H9 (cell line): ENCODE measurements around the gene HDAC1. TPM values are rescaled to one million over a fixed set of nuclear protein-coding genes. Genes with fewer than 3 reads are reported as not detected.

Source experiments
- DNase-seq: peaks from one replicate; pipeline ENCODE4 v3.0.0-alpha.2; 2017
- H2AFZ ChIP-seq: one replicate; pipeline ENCODE4 v1.6.1; 2013; ENCODE audit warnings: mild to moderate bottlenecking, low read length, control low read depth, moderate library complexity
- H2AK5ac ChIP-seq: 2 replicates; pipeline ENCODE4 v1.6.1; 2013; ENCODE audit warnings: low read length, control low read depth, mixed read lengths; ENCODE audit not compliant: insufficient read length
- H2BK120ac ChIP-seq: one replicate; pipeline ENCODE4 v1.6.1; 2013; ENCODE audit warnings: low read depth, mild to moderate bottlenecking, low read length, control low read depth, inconsistent platforms; ENCODE audit not compliant: poor library complexity, severe bottlenecking
- H2BK12ac ChIP-seq: 2 replicates; pipeline ENCODE4 v1.6.1; 2013; ENCODE audit warnings: low read length, control low read depth, mixed read lengths, low read depth; ENCODE audit not compliant: insufficient read length
- H2BK15ac ChIP-seq: 2 replicates; pipeline ENCODE4 v1.6.1; 2013; ENCODE audit warnings: low read depth, low read length, control low read depth
- H2BK20ac ChIP-seq: one replicate; pipeline ENCODE4 v1.6.1; 2013; ENCODE audit warnings: low read depth, mild to moderate bottlenecking, low read length, control low read depth, inconsistent platforms; ENCODE audit not compliant: poor library complexity, severe bottlenecking
- H2BK5ac ChIP-seq: 2 replicates; pipeline ENCODE4 v1.6.1; 2013; ENCODE audit warnings: low read length, control low read depth, mixed read lengths; ENCODE audit not compliant: insufficient read length
- H3K14ac ChIP-seq: 2 replicates; pipeline ENCODE4 v1.6.1; 2013; ENCODE audit warnings: low read length, control low read depth; ENCODE audit not compliant: insufficient read depth
- H3K18ac ChIP-seq: 2 replicates; pipeline ENCODE4 v1.6.1; 2013; ENCODE audit warnings: low read depth, mild to moderate bottlenecking, mixed read lengths, low read length, control low read depth; ENCODE audit not compliant: insufficient read length
- H3K23ac ChIP-seq: 2 replicates; pipeline ENCODE4 v1.6.1; 2013; ENCODE audit warnings: low read length, control low read depth, mixed read lengths, low read depth; ENCODE audit not compliant: insufficient read length
- H3K23me2 ChIP-seq: 2 replicates; pipeline ENCODE4 v1.6.1; 2013; ENCODE audit warnings: low read depth, mild to moderate bottlenecking, mixed read lengths, low read length, control low read depth; ENCODE audit not compliant: insufficient read length, poor library complexity, severe bottlenecking
- H3K27ac ChIP-seq: 2 replicates; pipeline ENCODE4 v1.5.1; 2013; ENCODE audit warnings: low read length, control low read depth, mixed read lengths, low read depth; ENCODE audit not compliant: insufficient read length
- H3K27me3 ChIP-seq: 2 replicates; pipeline ENCODE4 v1.6.1; 2013; ENCODE audit warnings: low read length, control low read depth, inconsistent platforms; ENCODE audit not compliant: insufficient read depth
- H3K4ac ChIP-seq: 2 replicates; pipeline ENCODE4 v1.6.1; 2013; ENCODE audit warnings: low read depth, mild to moderate bottlenecking, control low read depth, inconsistent platforms, low read length, moderate library complexity
- H3K4me1 ChIP-seq: 2 replicates; pipeline ENCODE4 v1.6.1; 2013; ENCODE audit warnings: low read length, control low read depth, inconsistent platforms; ENCODE audit not compliant: insufficient read depth
- H3K4me2 ChIP-seq: 2 replicates; pipeline ENCODE4 v1.6.1; 2013; ENCODE audit warnings: low read length, control low read depth, mixed read lengths; ENCODE audit not compliant: insufficient read length, insufficient read depth
- H3K56ac ChIP-seq: 2 replicates; pipeline ENCODE4 v1.6.1; 2013; ENCODE audit warnings: low read depth, mild to moderate bottlenecking, mixed read lengths, low read length, control low read depth; ENCODE audit not compliant: insufficient read length
- H3K79me1 ChIP-seq: 2 replicates; pipeline ENCODE4 v1.6.1; 2013; ENCODE audit warnings: low read depth, mild to moderate bottlenecking, moderate library complexity, low read length, control low read depth, inconsistent platforms; ENCODE audit not compliant: insufficient read depth, poor library complexity, severe bottlenecking
- H3K79me2 ChIP-seq: 2 replicates; pipeline ENCODE4 v1.6.1; 2013; ENCODE audit warnings: low read length, control low read depth, inconsistent platforms; ENCODE audit not compliant: insufficient read depth
- H3K9ac ChIP-seq: 2 replicates; pipeline ENCODE4 v1.6.1; 2013; ENCODE audit warnings: low read length, control low read depth, mixed read lengths; ENCODE audit not compliant: insufficient read length; ENCODE audit errors: extremely low read depth
- H3K9me3 ChIP-seq: one replicate; pipeline ENCODE4 v1.6.1; 2013; ENCODE audit warnings: low read depth, low read length, inconsistent platforms; ENCODE audit not compliant: control insufficient read depth
- H3T11ph ChIP-seq: one replicate; pipeline ENCODE4 v1.6.1; 2013; ENCODE audit warnings: mild to moderate bottlenecking, low read length, control low read depth, inconsistent platforms
- H4K20me1 ChIP-seq: one replicate; pipeline ENCODE4 v1.6.1; 2013; ENCODE audit not compliant: control insufficient read depth, insufficient read length, insufficient read depth
- H4K5ac ChIP-seq: 2 replicates; pipeline ENCODE4 v1.6.1; 2013; ENCODE audit warnings: low read depth, mild to moderate bottlenecking, mixed read lengths, low read length, control low read depth; ENCODE audit not compliant: insufficient read length
- H4K8ac ChIP-seq: replicated peaks from 2 replicates; pipeline ENCODE4 v1.6.1; 2013; ENCODE audit warnings: low read length, control low read depth, mixed read lengths, low read depth; ENCODE audit not compliant: insufficient read length
- H4K91ac ChIP-seq: 2 replicates; pipeline ENCODE4 v1.6.1; 2013; ENCODE audit warnings: low read depth, mild to moderate bottlenecking, moderate library complexity, mixed read lengths, low read length, control low read depth; ENCODE audit not compliant: insufficient read length
- H3K27ac Mint-ChIP-seq, 3 experiments: 2 replicates in 2 of 3; 3 replicates in 1 of 3; pipeline ENCODE4 v1.8.0; 2020 to 2021; ENCODE audit warnings: mixed read lengths in 3 of 3, mild to moderate bottlenecking in 1 of 3, moderate library complexity in 1 of 3
- H3K27me3 Mint-ChIP-seq: 2 replicates; pipeline ENCODE4 v1.8.0; 2021; ENCODE audit warnings: low read depth, mild to moderate bottlenecking, moderate library complexity, mixed read lengths
- H3K36me3 Mint-ChIP-seq, 3 experiments: 2 replicates in 2 of 3; 3 replicates in 1 of 3; pipeline ENCODE4 v1.8.0; 2020 to 2021; ENCODE audit warnings: low read depth in 3 of 3, mixed read lengths in 3 of 3; ENCODE audit not compliant: insufficient read depth in 1 of 3
- H3K4me1 Mint-ChIP-seq, 2 experiments: 2 replicates each; pipeline ENCODE4 v1.8.0; 2020; ENCODE audit warnings: mixed read lengths in 2 of 2
- H3K4me3 Mint-ChIP-seq, 2 experiments: 2 replicates in 1 of 2; 3 replicates in 1 of 2; pipeline ENCODE4 v1.8.0; 2020 to 2021; ENCODE audit warnings: mild to moderate bottlenecking in 2 of 2, mixed read lengths in 2 of 2, moderate library complexity in 1 of 2
- H3K9me3 Mint-ChIP-seq, 2 experiments: 2 replicates in 1 of 2; 3 replicates in 1 of 2; pipeline ENCODE4 v1.8.0; 2020; ENCODE audit warnings: mild to moderate bottlenecking in 2 of 2, mixed read lengths in 2 of 2, moderate library complexity in 1 of 2
- WGBS: extraction: QIAGEN DNeasy Blood & Tissue Kit; methylation state at CpG from one replicate; pipeline ENCODE4 v1.1.7; 2013; ENCODE audit warnings: missing lambda C conversion rate, low lambda C conversion rate, mixed read lengths; ENCODE audit not compliant: insufficient read length; ENCODE audit errors: extremely low coverage; 5-methylcytosine and 5-hydroxymethylcytosine counted together
- total RNA-seq: library from RNA; stranded (reverse); gene quantifications from 2 replicates; pipeline ENCODE4 v1.2.1, GENCODE V29; 2021
- TF ChIP-seq, protein P1 (sequence below): fragments of 200-600 bp; sonication (generic); conservative IDR thresholded peaks from 3 replicates; pipeline ENCODE4 v1.8.0; 2021; ENCODE audit warnings: antibody characterized with exemption, mild to moderate bottlenecking

HDAC1 gene
- total RNA-seq, 1 experiment from 2014 or later: 162 TPM

DNA sequence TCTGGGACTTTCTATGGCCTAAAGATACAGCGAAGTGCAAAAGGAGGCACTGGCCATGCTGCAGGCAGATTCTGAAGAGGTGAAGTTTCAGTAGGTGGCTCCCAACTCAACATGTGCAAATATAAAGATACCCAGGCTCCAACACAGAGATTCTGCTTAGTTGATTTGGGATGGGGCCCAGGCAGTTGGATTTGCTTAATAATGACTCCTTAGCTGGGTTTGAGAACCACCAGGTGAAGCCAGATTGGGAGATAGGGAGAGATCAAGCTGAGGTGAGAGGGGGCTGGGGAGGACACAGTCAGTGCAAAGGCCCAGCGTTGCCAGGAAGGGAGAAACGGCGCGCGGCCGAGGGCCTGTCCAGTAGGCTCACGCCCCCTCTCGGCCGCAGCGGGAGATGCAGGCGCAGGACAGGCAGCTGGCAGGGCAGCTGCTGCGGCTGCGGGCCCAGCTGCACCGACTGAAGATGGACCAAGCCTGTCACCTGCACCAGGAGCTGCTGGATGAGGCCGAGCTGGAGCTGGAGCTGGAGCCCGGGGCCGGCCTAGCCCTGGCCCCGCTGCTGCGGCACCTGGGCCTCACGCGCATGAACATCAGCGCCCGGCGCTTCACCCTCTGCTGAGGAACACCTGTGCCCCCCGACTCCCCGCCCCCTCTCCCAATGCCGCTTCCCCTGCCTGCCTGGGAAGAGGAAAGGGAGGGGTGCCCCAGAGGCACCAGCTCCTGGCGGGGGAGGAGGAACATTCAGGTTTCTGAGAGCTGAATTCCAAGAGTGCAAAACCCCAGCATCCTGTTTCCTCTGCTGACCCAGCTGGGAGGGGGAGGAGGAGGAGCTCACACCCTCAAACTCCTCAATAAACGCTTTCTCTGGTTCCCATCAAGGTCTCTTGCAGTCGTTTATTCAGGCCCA is 43.6 kb upstream of the HDAC1 start:
- Histone ChIP-seq H4K91ac (no peak overlapping the region), H3T11ph (no peak overlapping the region), H3K79me1 (no peaks in the 10 kb centered on the region), H3K27ac (no peak overlapping the region), H4K8ac (no peak overlapping the region), H2BK120ac (no peak overlapping the region), H3K9me3 (no peaks in the 10 kb centered on the region), H2BK5ac (no peak overlapping the region), H2AFZ (no peak overlapping the region), H4K20me1 (no peaks in the 10 kb centered on the region), H2BK15ac (no peak overlapping the region), H3K9ac (no peak overlapping the region), H3K4me2 (peak overlapping the region; percentile 40), H3K23me2 (no peaks in the 10 kb centered on the region), H3K56ac (no peak overlapping the region), H3K79me2 (no peaks in the 10 kb centered on the region), H3K4ac (no peak overlapping the region), H3K18ac (no peak overlapping the region), H2AK5ac (no peak overlapping the region), H2BK12ac (no peak overlapping the region), H3K4me1 (peaks cover 7% of the 10 kb centered on the region; the same call in 1 of the 2 replicates), H3K23ac (no peak overlapping the region), H4K5ac (no peak overlapping the region), H2BK20ac (no peak overlapping the region), H3K14ac (no peak overlapping the region), H3K27me3 (no peaks in the 10 kb centered on the region; the same call in 1 of the 2 replicates)
- TF ChIP-seq, protein P1, sequence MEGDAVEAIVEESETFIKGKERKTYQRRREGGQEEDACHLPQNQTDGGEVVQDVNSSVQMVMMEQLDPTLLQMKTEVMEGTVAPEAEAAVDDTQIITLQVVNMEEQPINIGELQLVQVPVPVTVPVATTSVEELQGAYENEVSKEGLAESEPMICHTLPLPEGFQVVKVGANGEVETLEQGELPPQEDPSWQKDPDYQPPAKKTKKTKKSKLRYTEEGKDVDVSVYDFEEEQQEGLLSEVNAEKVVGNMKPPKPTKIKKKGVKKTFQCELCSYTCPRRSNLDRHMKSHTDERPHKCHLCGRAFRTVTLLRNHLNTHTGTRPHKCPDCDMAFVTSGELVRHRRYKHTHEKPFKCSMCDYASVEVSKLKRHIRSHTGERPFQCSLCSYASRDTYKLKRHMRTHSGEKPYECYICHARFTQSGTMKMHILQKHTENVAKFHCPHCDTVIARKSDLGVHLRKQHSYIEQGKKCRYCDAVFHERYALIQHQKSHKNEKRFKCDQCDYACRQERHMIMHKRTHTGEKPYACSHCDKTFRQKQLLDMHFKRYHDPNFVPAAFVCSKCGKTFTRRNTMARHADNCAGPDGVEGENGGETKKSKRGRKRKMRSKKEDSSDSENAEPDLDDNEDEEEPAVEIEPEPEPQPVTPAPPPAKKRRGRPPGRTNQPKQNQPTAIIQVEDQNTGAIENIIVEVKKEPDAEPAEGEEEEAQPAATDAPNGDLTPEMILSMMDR: peak; percentile 98
- no peaks in the 10 kb centered on the region for H3K36me3 Mint-ChIP-seq
- peaks cover 2% of the 10 kb centered on the region; the same call in 1 of the 2 replicates for H3K27me3 Mint-ChIP-seq
- peak overlapping the region in 2 of 3 experiments; percentile 40 to 94; a peak in 4 of 7 replicates for H3K27ac Mint-ChIP-seq
- peak overlapping the region; percentile 54 to 71 for H3K4me3 Mint-ChIP-seq
- no CpG with 5 or more reads among the region's 31 CpGs for WGBS
- H3K9me3 Mint-ChIP-seq: no peaks in the 10 kb centered on the region
- peak; percentile 96 for DNase-seq
- peaks cover 26 to 32% of the 10 kb centered on the region in 2 experiments for H3K4me1 Mint-ChIP-seq
